NCI-H510A treated with DMSO at 0.1 percent for 48 hours (cell line): ENCODE results near the gene PBXIP1.

Source experiments
- DNase-seq: peaks from one replicate; lab custom pipeline; 2025; lab: John Stamatoyannopoulos, UW

The PBXIP1 gene

DNA sequence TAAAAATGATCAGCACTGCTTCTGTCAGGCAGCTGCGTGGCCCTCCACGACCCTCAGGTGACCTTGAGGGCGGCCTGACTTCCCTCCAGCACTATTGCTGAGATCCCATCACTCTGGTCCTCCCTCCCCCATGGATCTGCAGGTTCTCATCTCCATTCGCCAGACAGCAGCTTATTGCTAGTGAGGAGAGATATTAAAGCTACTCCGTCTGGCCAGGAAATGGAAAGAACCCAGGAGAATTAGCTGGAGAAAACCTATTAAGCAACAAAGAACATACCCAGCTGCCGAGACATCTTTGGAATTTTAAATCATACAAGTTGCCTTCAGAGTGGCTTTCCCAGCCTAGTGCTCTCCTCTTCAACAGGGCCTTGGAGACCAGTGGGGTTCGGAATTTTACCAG is 60.1 kb downstream of the PBXIP1 start:
- DNase-seq, result no peak
